Glomerular visceral epithelial cell (primary cell): ENCODE results near the gene MAGI1.

ENCODE experiments used
- DNase-seq: peaks from one replicate; pipeline ENCODE4 v3.0.0-alpha.2; 2016; ENCODE audit errors: extremely low spot score

The MAGI1 gene

GRCh38 chr3:66014651-66015050 is 24.1 kb downstream of the MAGI1 start:
- no peak for DNase-seq

- DNase-seq, result no peak
Observed at GRCh38 chr3:66014056-66014455, 24.7 kb downstream of the MAGI1 start.

- no peak for DNase-seq
Observed at GRCh38 chr3:66012711-66013110, 26.0 kb downstream of the MAGI1 start.

GRCh38 chr3:66010739-66011655 is 27.7 kb downstream of the MAGI1 start:
- no peak for DNase-seq

GRCh38 chr3:66010348-66010738 is 28.4 kb downstream of the MAGI1 start:
- DNase-seq, result no peak

- DNase-seq, result no peak
Observed at GRCh38 chr3:66004244-66004643, 34.5 kb downstream of the MAGI1 start.

GRCh38 chr3:66001626-66002025 is 37.1 kb downstream of the MAGI1 start:
- no peak for DNase-seq

GRCh38 chr3:66000506-66000905 is 38.2 kb downstream of the MAGI1 start:
- no peak for DNase-seq

GRCh38 chr3:65999606-66000005 is 39.1 kb downstream of the MAGI1 start:
- DNase-seq, result peak; percentile 12

- DNase-seq, result peak; percentile 23
Observed at GRCh38 chr3:65996589-65996988, 42.1 kb downstream of the MAGI1 start.

- no peak for DNase-seq
Observed at GRCh38 chr3:65995515-65995914, 43.2 kb downstream of the MAGI1 start.

- no peak for DNase-seq
Observed at GRCh38 chr3:65995030-65995429, 43.7 kb downstream of the MAGI1 start.

- no peak for DNase-seq
Observed at GRCh38 chr3:65993134-65993900, 45.4 kb downstream of the MAGI1 start.

GRCh38 chr3:65992106-65992505 is 46.6 kb downstream of the MAGI1 start:
- DNase-seq, result no peak

GRCh38 chr3:65988411-65989180 is 50.1 kb downstream of the MAGI1 start:
- DNase-seq, result no peak

GRCh38 chr3:65986285-65986684 is 52.4 kb downstream of the MAGI1 start:
- no peak for DNase-seq

- no peak for DNase-seq
Observed at GRCh38 chr3:65984975-65985374, 53.7 kb downstream of the MAGI1 start.

- no peak for DNase-seq
Observed at GRCh38 chr3:65983100-65983499, 55.6 kb downstream of the MAGI1 start.

- no peak for DNase-seq
Observed at GRCh38 chr3:65979731-65980130, 59.0 kb downstream of the MAGI1 start.

- DNase-seq, result no peak
Observed at GRCh38 chr3:65979162-65979561, 59.6 kb downstream of the MAGI1 start.

- DNase-seq, result no peak
Observed at GRCh38 chr3:65978116-65978515, 60.6 kb downstream of the MAGI1 start.

- DNase-seq, result no peak
Observed at GRCh38 chr3:65975032-65975431, 63.7 kb downstream of the MAGI1 start.
